GM19240 (cell line): ENCODE results near the gene PCGF6.

Source experiments
- DNase-seq: peaks from one replicate; pipeline ENCODE4 v3.0.0; 2011; ENCODE audit warnings: low spot score; ENCODE audit not compliant: insufficient read length

The PCGF6 gene

GRCh38 chr10:103327906-103328305 lies 23.0 kb downstream of the PCGF6 start:
- DNase-seq, result no peak

DNA sequence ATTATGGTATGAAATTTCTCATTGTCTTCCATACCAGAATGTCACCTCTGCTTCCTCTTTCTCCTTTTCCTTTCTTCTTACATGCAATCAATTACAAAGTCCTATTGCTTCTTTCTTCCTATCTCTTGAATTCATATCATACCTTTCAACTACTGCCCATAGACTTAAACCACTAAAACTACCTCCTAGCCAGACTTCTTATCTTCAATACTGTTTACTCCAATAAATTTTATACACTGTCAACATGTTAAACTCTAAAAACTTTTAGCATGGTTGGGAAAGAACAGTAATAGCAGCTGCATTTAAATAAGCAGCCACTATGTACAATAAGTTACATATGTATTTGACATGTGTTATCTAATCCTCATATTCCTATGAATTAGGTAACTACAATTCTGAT lies 34.9 kb downstream of the PCGF6 start:
- DNase-seq, result no peak

DNA sequence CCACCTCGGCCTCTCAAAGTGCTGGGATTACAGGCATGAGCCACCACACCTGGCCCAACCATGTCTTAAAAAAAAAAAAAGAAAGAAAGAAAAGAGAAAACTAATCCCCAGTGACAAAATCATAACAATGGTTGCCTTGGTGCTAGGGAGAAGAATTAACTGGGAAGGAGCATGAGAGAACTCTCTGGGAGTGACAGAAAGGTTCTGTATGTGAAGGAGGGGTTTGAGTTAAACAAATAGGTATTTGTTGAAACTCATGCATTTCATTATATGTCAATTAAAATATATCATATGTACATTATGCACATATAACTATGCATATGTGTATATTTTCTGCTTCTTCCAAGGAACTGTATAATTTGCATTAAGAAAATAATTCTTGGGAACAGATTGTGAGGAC lies 40.7 kb downstream of the PCGF6 start:
- no peak for DNase-seq

GRCh38 chr10:103307594-103307993 lies 43.3 kb downstream of the PCGF6 start:
- no peak for DNase-seq

DNA sequence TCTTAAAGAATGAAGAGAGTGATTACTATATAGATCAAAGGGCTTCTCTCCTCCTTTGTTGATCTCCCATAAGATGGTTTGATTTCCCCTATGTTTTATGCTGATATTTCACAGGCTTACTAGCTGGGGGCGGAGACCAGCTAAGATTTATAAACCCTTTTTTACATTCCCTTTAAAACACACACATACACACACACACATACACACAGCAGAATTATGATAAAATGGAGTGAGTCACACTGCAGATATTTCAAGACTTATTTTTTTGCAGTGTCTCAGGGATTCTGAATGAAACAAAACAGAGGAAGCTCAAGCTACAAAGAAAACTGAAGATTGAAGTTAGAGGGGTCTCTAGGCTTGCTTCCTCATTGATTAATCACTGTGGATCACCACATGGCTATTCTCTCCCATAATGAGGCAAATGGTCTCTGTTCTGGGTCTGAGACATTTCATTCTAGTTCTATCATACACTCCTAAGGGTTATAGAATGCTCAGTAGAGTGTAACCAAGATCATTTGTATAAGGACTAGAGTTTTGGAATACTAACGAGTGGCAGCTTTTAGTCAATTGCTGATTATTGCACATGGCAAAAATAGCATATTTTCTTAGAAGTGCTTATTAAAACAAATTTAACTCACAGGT lies 55.4 kb downstream of the PCGF6 start:
- DNase-seq, result no peak

DNA sequence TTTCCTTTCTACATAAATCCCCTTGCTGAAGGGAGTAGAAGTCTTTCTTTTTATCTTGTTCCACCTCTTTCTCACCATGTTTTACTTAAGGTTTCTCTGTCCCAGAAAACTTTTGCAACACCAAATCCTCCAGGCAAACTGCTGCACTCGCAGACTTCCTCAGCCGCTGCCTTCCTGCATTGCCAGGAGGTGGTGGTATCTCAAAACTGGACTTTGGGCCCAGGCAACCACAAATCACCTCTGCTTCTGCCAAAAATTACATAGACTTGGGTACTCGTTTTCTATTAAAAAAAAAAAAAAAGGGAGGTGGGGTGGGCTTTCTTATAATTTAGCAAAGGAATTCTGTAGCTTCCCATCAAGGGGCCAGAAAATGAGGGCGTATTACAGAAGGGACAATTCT lies 59.4 kb downstream of the PCGF6 start:
- no peak for DNase-seq

DNA sequence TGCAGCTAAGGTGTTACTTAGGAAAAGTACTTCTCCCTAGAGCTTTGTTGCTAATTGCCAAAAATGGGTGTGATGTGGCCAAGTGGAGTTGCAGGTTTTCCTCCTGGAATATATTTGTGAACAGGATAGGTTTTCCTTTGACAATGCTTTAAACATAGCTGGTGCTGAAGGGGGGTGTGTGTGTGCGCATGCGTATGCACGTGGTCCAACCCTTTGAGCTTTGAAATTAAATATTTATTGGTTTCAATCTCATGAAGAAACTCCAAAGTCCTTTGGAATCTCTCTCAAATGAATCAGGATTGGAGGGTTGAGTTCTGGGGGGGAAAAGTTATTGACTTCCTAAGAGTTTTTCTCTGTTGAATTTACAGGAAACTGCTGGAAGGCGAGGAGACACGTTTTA lies 62.9 kb downstream of the PCGF6 start:
- no peak for DNase-seq

DNA sequence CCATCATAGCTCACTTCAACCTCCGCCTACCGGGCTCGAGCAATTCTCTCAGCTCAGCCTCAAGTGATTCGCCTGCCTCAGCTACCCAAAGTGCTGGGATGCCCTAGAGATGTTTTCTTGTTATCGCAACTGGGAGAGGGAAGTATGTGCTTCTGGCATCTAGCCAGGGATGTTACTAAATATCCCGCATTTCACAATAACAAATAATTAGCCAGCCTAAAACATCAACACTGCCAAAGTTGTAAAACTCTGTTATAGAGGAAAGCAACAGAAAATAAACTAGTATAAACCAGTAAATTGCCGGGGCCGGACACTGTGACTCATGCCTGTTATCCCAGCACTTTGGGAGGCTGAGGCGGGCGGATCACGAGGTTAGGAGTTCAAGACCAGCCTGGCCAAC lies 66.8 kb downstream of the PCGF6 start:
- no peak for DNase-seq

GRCh38 chr10:103282961-103283360 lies 68.0 kb downstream of the PCGF6 start:
- DNase-seq, result no peak

- no peak for DNase-seq
These were observed 69.2 kb downstream of the PCGF6 start for GRCh38 chr10:103281753-103282152.

DNA sequence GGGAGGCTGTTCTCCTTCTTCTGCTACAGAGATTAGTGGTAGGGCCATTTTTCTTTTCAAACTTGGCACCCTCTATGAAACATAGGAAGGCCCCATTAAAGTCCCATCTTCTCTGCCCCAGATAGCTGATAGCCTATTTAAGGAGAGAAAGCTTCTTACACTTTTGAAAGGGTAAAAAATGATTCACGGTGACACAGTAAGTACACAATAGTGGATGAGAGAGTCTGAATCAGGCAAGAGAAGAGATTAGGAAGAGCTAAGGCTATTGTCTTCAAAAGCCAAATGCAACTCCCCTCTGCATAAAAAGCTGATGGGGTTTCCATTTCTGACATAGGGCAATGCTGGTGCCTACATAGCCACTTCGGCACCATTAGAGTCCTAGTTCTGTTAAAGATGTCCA lies 70.4 kb downstream of the PCGF6 start:
- no peak for DNase-seq

GRCh38 chr10:103280031-103280430 lies 70.9 kb downstream of the PCGF6 start:
- DNase-seq, result no peak

DNA sequence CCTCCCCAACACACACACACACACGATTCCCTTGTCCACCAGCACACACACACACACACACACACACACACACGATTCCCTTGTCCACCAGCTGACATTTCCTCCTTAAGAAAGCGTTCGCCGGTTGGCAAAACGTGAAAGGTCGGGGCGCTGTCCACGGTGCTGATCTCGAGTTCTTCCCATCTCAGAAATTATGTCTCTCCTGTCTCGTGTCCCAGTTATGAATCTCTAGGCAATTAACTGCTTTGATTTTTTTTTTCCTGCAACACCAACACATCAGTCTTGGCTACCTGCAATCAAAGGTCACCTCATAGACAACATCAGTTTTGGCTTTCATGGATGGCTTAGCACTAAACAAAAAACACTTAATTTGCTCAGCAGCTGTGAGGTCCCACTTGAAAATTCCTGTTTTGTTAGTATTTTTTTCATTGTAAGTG lies 72.1 kb downstream of the PCGF6 start:
- DNase-seq, result no peak

GRCh38 chr10:103278537-103278823 lies 72.5 kb downstream of the PCGF6 start:
- DNase-seq, result no peak

- no peak for DNase-seq
These were observed 73.0 kb downstream of the PCGF6 start for GRCh38 chr10:103277713-103278536.

GRCh38 chr10:103276896-103277712 lies 73.8 kb downstream of the PCGF6 start, which contains the start of gene INA:
INA (plus strand) TSS chr10:103277138; CDS start chr10:103277212, 74 bp downstream.
- DNase-seq, result peak; percentile 39

GRCh38 chr10:103276251-103276895 lies 74.6 kb downstream of the PCGF6 start:
- no peak for DNase-seq

- DNase-seq, result no peak
These were observed 77.9 kb downstream of the PCGF6 start for GRCh38 chr10:103273041-103273441.

DNA sequence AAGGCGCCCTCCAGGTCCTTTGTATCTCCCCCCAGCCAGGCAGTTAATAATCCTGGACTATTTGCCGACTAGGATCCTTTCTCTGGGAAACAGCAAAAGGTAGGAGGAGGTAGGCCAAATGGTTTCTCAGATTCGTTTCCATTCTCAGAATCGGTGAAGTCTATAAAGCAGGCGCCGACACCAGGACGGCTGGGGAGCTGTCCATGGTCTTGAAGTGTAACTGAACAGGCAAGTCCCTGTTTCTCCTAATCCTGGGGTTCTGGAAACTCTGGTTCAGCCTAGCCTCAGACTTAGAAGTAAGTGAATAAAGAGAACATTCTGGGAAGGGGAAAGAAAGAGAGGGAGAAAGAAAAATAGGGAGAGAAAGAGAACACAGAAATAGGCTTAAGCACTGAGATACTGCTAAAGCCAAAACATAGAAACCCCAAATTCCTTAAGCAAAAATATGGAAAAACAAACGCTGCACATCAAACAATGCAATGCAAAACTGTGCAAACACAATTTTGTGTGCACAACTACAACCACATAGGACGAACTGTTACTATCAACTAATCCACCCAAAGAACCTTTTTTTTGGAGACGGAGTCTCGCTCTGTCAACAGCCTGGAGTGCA lies 85.1 kb downstream of the PCGF6 start:
- DNase-seq, result no peak

DNA sequence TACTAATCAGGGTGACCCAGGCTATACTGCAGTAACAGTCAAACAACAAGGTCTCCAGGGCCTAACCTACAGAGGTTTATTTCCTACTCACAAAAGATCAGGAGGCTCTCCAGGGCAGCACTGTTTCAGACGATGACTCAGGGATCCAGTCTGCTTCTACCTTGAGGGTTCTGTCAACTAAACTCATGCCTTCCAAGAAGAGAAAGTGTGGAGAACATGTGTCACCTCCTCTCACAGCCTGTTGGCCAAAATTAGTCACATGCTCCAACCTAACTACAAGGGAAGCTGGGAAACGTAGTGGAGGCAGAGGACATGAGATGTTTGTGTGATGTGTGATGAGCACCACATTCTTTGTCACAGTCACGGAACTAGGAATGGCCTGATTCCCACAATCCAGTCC lies 88.7 kb downstream of the PCGF6 start:
- DNase-seq, result no peak

DNA sequence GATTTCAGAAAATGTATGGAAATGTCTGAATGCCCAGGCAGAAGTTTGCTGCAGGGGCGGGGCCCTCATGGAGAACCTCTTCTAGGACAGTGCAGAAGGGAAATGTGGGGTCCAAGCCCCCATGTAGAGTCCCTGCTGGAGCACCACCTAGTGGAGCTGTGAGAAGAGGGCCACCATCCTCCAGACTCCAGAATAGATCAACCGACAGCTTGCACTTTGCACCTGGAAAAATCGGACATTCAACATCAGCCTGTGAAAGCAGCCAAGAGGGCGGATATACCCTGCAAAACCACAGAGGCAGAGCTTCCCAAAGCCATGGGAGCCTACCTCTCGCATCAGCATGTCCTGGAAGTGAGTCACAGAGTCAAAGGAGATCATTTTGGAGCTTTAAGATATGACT lies 91.0 kb downstream of the PCGF6 start:
- DNase-seq, result no peak
